GM03348 (cell line): ENCODE measurements around the gene DENND11.

Experiments used
- DNase-seq: peaks from one replicate; pipeline ENCODE4 v3.0.0; 2012; ENCODE audit warnings: low spot score

Gene DENND11

GRCh38 chr7:141679014-141679413 lies 23.0 kb downstream of the DENND11 start:
- no peak for DNase-seq

- no peak for DNase-seq
Measured at GRCh38 chr7:141676618-141677017, 25.3 kb downstream of the DENND11 start.

GRCh38 chr7:141675436-141676215 lies 26.3 kb downstream of the DENND11 start:
- no peak for DNase-seq

DNA sequence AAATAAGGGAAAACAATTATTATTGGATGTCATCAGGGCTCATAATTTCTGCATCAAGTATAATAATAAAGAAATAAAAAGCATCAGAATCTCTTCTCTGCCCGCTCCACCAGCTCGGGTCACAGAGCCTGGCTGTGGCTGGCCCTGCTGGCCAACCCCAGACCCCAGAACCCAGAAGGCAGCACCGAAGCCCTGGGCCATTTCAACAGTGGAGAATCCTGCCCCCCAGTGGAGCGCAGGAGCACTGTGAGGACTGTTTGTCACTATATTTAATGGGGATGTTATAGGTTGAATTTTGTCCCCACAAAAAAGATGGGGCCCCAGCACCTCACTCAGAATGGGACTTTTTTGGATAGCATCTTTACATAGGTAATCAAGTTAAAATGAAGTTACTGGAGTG lies 27.3 kb downstream of the DENND11 start:
- no peak for DNase-seq

DNA sequence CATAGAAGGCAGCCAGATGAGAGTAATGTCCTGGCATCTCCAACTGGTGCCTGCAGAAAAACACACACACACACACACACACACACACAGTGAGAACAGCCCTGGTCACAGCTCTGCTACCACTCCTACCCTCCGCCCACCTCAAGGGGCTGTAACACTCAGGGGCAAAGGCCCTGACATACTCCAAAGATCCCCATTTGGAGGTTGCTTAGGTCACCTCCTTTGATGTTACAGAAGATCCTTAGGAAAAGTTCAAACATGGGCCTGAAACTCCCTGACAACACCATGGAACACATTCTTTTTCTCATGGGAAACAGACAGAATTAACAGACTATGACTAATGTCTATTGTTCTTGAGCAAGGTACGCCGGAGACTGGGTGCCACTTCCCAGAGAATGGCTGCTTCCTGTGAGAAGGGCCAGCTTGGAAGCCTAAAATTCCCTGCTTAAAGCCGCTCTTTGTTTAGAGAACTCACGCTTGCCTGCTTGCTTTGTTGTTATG lies 27.7 kb downstream of the DENND11 start:
- no peak for DNase-seq

DNA sequence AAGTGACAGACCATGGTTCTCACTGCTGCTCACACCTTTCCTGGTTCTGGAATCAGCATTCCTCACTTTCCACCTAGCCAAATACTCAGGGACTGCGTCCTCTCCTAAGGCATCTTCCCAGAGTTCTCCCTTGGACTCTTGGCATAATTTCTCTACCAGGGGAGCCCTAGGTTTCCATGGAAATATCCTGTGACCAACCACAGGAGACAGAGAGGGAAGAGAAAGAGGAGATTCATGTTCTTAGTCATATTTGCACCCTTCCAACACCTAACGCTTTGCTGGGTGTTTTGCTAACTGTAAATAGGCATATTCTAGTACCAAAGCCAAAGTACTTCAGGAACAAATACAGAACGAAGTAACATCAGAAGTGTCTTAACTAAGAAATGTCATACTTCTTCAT lies 28.6 kb downstream of the DENND11 start:
- no peak for DNase-seq

DNA sequence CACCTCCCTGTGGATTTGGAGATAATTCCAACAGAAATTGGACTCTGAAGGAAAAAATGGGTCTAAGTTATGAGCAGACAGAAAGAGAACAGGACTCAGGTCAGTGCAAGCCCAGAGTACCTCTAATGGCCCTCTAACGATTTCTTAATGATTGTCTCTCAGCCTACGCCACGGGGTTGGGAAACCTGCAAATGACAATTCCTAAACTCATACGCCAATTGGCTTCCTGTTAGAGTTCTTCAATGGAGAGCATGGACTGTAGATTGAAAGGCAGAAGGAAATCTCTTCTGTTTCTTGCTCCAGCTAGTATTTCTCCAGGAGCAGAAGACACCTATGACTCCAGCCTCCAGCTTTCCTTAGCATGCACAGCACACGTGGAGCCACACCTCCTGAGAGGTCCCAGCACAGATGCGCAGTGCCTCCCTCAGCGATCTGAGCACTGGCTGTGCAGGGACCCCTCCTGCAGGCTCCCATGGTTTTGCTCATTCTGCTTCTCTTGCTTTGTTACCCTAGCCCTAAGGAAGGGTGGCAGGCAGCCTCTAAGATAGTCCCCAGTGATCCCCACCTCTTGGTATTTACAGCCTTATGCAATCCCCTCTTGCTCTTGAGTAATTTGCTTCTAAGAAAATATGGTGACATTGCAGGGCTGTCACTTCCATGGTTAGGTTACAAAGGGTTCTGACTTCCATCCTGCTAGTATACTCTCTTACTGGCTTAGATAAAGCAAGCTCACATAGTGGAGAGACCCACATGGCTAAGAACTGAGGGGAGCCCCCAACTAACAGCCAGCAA lies 30.1 kb downstream of the DENND11 start:
- DNase-seq: no peak

- DNase-seq: no peak
Measured at GRCh38 chr7:141668853-141669252, 33.1 kb downstream of the DENND11 start.

DNA sequence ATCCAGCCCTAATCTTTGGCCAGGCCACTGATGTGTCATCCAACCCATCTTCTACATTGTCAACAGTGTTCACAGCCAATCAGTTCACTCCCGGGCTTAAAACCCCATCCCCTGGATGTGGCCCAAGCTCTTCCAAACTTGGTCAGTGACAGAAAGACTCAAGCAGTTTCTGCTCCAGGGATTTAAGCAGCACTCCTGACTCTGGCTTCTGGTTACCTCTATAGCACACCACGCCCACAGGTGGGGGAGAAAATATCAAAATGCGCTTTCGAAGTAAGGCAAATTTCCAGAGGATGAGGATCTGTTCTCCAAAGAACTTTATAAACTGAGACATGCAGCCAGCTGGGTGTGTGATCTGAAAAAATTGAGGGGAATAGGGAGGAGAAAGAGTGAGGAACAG lies 35.9 kb downstream of the DENND11 start:
- DNase-seq: no peak

- no peak for DNase-seq
Measured at GRCh38 chr7:141665208-141666035, 36.5 kb downstream of the DENND11 start.

- no peak for DNase-seq
Measured at GRCh38 chr7:141664450-141664849, 37.5 kb downstream of the DENND11 start.

GRCh38 chr7:141663081-141663849 lies 38.7 kb downstream of the DENND11 start:
- no peak for DNase-seq

DNA sequence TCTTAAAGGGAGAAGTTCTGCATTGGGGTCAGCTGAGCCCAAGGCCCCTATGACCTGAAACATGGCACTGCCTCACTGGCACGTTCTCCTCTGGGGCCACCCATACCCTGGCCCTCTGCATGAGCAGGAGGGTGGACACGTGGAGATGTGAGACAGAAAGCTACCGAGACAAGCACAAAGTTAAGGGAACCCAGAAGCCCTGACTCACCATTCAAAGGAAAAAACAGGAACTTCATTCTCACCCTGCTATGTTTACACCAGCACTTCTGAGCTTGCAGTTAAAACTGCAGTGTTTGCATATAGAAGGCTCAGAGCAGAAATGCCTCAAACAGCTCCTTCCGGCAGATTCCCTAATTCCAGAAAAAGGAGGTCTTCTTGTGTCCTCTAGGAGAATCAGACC lies 41.7 kb downstream of the DENND11 start:
- no peak for DNase-seq

- no peak for DNase-seq
Measured at GRCh38 chr7:141659501-141659900, 42.5 kb downstream of the DENND11 start.

GRCh38 chr7:141654551-141654950 lies 47.4 kb downstream of the DENND11 start:
- peak; percentile 69 for DNase-seq

GRCh38 chr7:141652691-141653090 lies 49.3 kb downstream of the DENND11 start:
- DNase-seq: no peak
